ENCODE measurements around the gene GABBR2.

The GABBR2 gene

GRCh38 chr9:98482226-98482625, 226.5 kb downstream of the GABBR2 start:
- Histone ChIP-seq H3K23ac (ENCODE audit: low read length) (no peak overlapping the region), H2BK5ac (ENCODE audit: low read depth, low read length, poor library complexity) (no peak overlapping the region), H3K9me3 (ENCODE audit: insufficient read depth, low read depth, low read length) (no peaks in the 10 kb centered on the region), H2AFZ (ENCODE audit: insufficient read depth, low read length, poor library complexity) (no peak overlapping the region), H3K4ac (ENCODE audit: low read depth, low read length) (no peak overlapping the region), H3K36me3 (ENCODE audit: control insufficient read depth in 1 of 2, insufficient read depth in 2 of 2, low read length in 2 of 2) (no peaks in the 10 kb centered on the region), H3K79me1 (ENCODE audit: low read length) (no peaks in the 10 kb centered on the region), H3K14ac (ENCODE audit: low read length) (no peak overlapping the region), H3K79me2 (ENCODE audit: control insufficient read depth, insufficient read depth, low read length, poor library complexity) (no peaks in the 10 kb centered on the region), H3K4me1 (ENCODE audit: control insufficient read depth in 1 of 2, insufficient read depth in 2 of 2, low read length in 2 of 2) (peaks cover 0 to 3% of the 10 kb centered on the region in 2 experiments), H4K12ac (ENCODE audit: low read depth, low read length) (no peak overlapping the region), H2BK120ac (ENCODE audit: insufficient read depth, low read length, poor library complexity) (no peak overlapping the region), H3K18ac (ENCODE audit: low read length) (no peak overlapping the region), H3K27ac (ENCODE audit: low read depth, low read length) (no peak overlapping the region), H4K91ac (ENCODE audit: low read depth, low read length) (no peak overlapping the region), H3K27me3 (ENCODE audit: insufficient read depth, low read length) (no peaks in the 10 kb centered on the region), H2AK5ac (ENCODE audit: low read length) (no peak overlapping the region), H3K4me2 (ENCODE audit: low read length) (no peak overlapping the region), H4K8ac (ENCODE audit: low read depth, low read length) (no peak overlapping the region), H3K9ac (ENCODE audit: low read length) (no peak overlapping the region), H2BK12ac (ENCODE audit: low read length) (no peak overlapping the region), H3K4me3 (ENCODE audit: low read depth, low read length) (no peak overlapping the region)
- DNase-seq: peak in 1 of 2 donors; percentile 54
- WGBS (ENCODE audit: extremely low coverage, insufficient coverage, insufficient read length): no CpG with 5 or more reads among the region's 5 CpGs

- H3K36me3 ChIP-seq (ENCODE audit: control insufficient read depth in 1 of 2, insufficient read depth in 2 of 2, low read length in 2 of 2): no peaks in the 10 kb centered on the region
- H3K23ac ChIP-seq (ENCODE audit: low read length): no peak overlapping the region
- no peak overlapping the region for H3K18ac ChIP-seq (ENCODE audit: low read length)
- no peaks in the 10 kb centered on the region for H3K9me3 ChIP-seq (ENCODE audit: insufficient read depth, low read depth, low read length)
- no peak overlapping the region for H3K4me2 ChIP-seq (ENCODE audit: low read length)
- H2AK5ac ChIP-seq (ENCODE audit: low read length): no peak overlapping the region
- H4K12ac ChIP-seq (ENCODE audit: low read depth, low read length): no peak overlapping the region
- no peak overlapping the region for H3K4ac ChIP-seq (ENCODE audit: low read depth, low read length)
- H4K91ac ChIP-seq (ENCODE audit: low read depth, low read length): no peak overlapping the region
- H3K79me2 ChIP-seq (ENCODE audit: control insufficient read depth, insufficient read depth, low read length, poor library complexity): no peaks in the 10 kb centered on the region
- no peaks in the 10 kb centered on the region for H3K79me1 ChIP-seq (ENCODE audit: low read length)
- H3K27me3 ChIP-seq (ENCODE audit: insufficient read depth, low read length): no peaks in the 10 kb centered on the region
- no CpG with 5 or more reads among the region's 5 CpGs for WGBS (ENCODE audit: extremely low coverage, insufficient coverage, insufficient read length)
- no peak overlapping the region for H3K14ac ChIP-seq (ENCODE audit: low read length)
- H3K27ac ChIP-seq (ENCODE audit: low read depth, low read length): no peak overlapping the region
- H2BK12ac ChIP-seq (ENCODE audit: low read length): no peak overlapping the region
- H2BK120ac ChIP-seq (ENCODE audit: insufficient read depth, low read length, poor library complexity): no peak overlapping the region
- no peak overlapping the region for H2BK5ac ChIP-seq (ENCODE audit: low read depth, low read length, poor library complexity)
- no peak overlapping the region for H3K4me3 ChIP-seq (ENCODE audit: low read depth, low read length)
- no peak overlapping the region for H3K9ac ChIP-seq (ENCODE audit: low read length)
- no peak overlapping the region for H2AFZ ChIP-seq (ENCODE audit: insufficient read depth, low read length, poor library complexity)
- peaks cover 0 to 3% of the 10 kb centered on the region in 2 experiments for H3K4me1 ChIP-seq (ENCODE audit: control insufficient read depth in 1 of 2, insufficient read depth in 2 of 2, low read length in 2 of 2)
- no peak for DNase-seq
- no peak overlapping the region for H4K8ac ChIP-seq (ENCODE audit: low read depth, low read length)
These were observed 227.1 kb downstream of the GABBR2 start for GRCh38 chr9:98481676-98482075.

- Histone ChIP-seq H3K79me2 (ENCODE audit: control insufficient read depth, insufficient read depth, low read length, poor library complexity) (no peaks in the 10 kb centered on the region), H4K12ac (ENCODE audit: low read depth, low read length) (no peak overlapping the region), H2BK5ac (ENCODE audit: low read depth, low read length, poor library complexity) (no peak overlapping the region), H2AK5ac (ENCODE audit: low read length) (no peak overlapping the region), H3K23ac (ENCODE audit: low read length) (no peak overlapping the region), H3K79me1 (ENCODE audit: low read length) (no peaks in the 10 kb centered on the region), H3K36me3 (ENCODE audit: control insufficient read depth in 1 of 2, insufficient read depth in 2 of 2, low read length in 2 of 2) (no peaks in the 10 kb centered on the region), H2BK120ac (ENCODE audit: insufficient read depth, low read length, poor library complexity) (no peak overlapping the region), H2BK12ac (ENCODE audit: low read length) (no peak overlapping the region), H2AFZ (ENCODE audit: insufficient read depth, low read length, poor library complexity) (no peak overlapping the region), H3K4me3 (ENCODE audit: low read depth, low read length) (no peak overlapping the region), H4K8ac (ENCODE audit: low read depth, low read length) (no peak overlapping the region), H3K4me2 (ENCODE audit: low read length) (no peak overlapping the region), H3K27me3 (ENCODE audit: insufficient read depth, low read length) (no peaks in the 10 kb centered on the region), H3K4me1 (ENCODE audit: control insufficient read depth in 1 of 2, insufficient read depth in 2 of 2, low read length in 2 of 2) (peaks cover 0 to 3% of the 10 kb centered on the region in 2 experiments), H3K9me3 (ENCODE audit: insufficient read depth, low read depth, low read length) (no peaks in the 10 kb centered on the region), H3K18ac (ENCODE audit: low read length) (no peak overlapping the region), H3K14ac (ENCODE audit: low read length) (no peak overlapping the region), H3K27ac (ENCODE audit: low read depth, low read length) (no peak overlapping the region), H4K91ac (ENCODE audit: low read depth, low read length) (no peak overlapping the region), H3K4ac (ENCODE audit: low read depth, low read length) (no peak overlapping the region), H3K9ac (ENCODE audit: low read length) (no peak overlapping the region)
- DNase-seq: peak; percentile 38 to 39
- WGBS (ENCODE audit: extremely low coverage, insufficient coverage, insufficient read length): no CpG with 5 or more reads among the region's 5 CpGs
These were observed 228.5 kb downstream of the GABBR2 start for GRCh38 chr9:98479967-98480847.

- Histone ChIP-seq H3K27ac (ENCODE audit: low read depth, low read length) (no peak overlapping the region), H4K12ac (ENCODE audit: low read depth, low read length) (no peak overlapping the region), H3K27me3 (ENCODE audit: insufficient read depth, low read length) (no peaks in the 10 kb centered on the region), H3K9ac (ENCODE audit: low read length) (no peak overlapping the region), H3K18ac (ENCODE audit: low read length) (no peak overlapping the region), H4K91ac (ENCODE audit: low read depth, low read length) (no peak overlapping the region), H3K36me3 (ENCODE audit: control insufficient read depth in 1 of 2, insufficient read depth in 2 of 2, low read length in 2 of 2) (no peaks in the 10 kb centered on the region), H2AFZ (ENCODE audit: insufficient read depth, low read length, poor library complexity) (no peak overlapping the region), H3K79me2 (ENCODE audit: control insufficient read depth, insufficient read depth, low read length, poor library complexity) (no peaks in the 10 kb centered on the region), H3K79me1 (ENCODE audit: low read length) (no peaks in the 10 kb centered on the region), H3K4ac (ENCODE audit: low read depth, low read length) (no peak overlapping the region), H3K4me3 (ENCODE audit: low read depth, low read length) (no peak overlapping the region), H3K14ac (ENCODE audit: low read length) (no peak overlapping the region), H4K8ac (ENCODE audit: low read depth, low read length) (no peak overlapping the region), H3K4me2 (ENCODE audit: low read length) (no peak overlapping the region), H2BK12ac (ENCODE audit: low read length) (peak overlapping the region; percentile 48), H3K23ac (ENCODE audit: low read length) (no peak overlapping the region), H2BK120ac (ENCODE audit: insufficient read depth, low read length, poor library complexity) (no peak overlapping the region), H2AK5ac (ENCODE audit: low read length) (no peak overlapping the region), H2BK5ac (ENCODE audit: low read depth, low read length, poor library complexity) (no peak overlapping the region), H3K9me3 (ENCODE audit: insufficient read depth, low read depth, low read length) (no peaks in the 10 kb centered on the region), H3K4me1 (ENCODE audit: control insufficient read depth in 1 of 2, insufficient read depth in 2 of 2, low read length in 2 of 2) (peaks cover 0 to 3% of the 10 kb centered on the region in 2 experiments)
- WGBS (ENCODE audit: extremely low coverage, insufficient coverage, insufficient read length): no CpG with 5 or more reads among the region's 8 CpGs
- no peak for DNase-seq
These were observed 229.3 kb downstream of the GABBR2 start for GRCh38 chr9:98479449-98479848.

Measured in trophoblast cell (in vitro differentiated cells and primary cell).